ENCODE measurements around the gene MYMK. TPM values are rescaled to one million over a fixed set of nuclear protein-coding genes. Genes with fewer than 3 reads are reported as not detected.

MYMK gene
- total RNA-seq, 1 donor from 2014 or later: not detected

DNA sequence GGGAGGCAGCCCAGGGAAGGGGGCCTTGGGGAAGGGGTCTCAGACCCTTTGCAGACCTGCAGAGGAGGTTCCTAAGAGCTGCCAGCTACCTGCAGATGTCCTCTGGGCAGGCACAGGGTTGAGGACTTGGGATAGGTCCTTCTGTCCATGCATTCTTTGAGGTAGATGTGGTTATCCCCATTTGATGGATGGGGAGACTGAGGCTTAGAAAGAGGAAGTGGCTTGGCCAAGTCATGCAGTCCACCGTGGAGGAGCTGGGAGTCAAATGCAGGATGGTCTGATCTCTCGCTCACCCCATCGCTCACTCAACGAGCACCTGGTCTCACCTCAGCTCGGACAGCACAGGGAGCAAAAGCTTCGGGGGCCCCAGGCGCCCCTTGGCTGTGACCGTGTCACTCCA, 30.0 kb upstream of the MYMK start:
- H3K9me3 ChIP-seq: no peaks in the 10 kb centered on the region
- H3K4me3 ChIP-seq: no peak overlapping the region
- ATAC-seq: no peak
- H3K36me3 ChIP-seq: peaks cover 8% of the 10 kb centered on the region
- no peak for DNase-seq
- TF ChIP-seq, protein P1, sequence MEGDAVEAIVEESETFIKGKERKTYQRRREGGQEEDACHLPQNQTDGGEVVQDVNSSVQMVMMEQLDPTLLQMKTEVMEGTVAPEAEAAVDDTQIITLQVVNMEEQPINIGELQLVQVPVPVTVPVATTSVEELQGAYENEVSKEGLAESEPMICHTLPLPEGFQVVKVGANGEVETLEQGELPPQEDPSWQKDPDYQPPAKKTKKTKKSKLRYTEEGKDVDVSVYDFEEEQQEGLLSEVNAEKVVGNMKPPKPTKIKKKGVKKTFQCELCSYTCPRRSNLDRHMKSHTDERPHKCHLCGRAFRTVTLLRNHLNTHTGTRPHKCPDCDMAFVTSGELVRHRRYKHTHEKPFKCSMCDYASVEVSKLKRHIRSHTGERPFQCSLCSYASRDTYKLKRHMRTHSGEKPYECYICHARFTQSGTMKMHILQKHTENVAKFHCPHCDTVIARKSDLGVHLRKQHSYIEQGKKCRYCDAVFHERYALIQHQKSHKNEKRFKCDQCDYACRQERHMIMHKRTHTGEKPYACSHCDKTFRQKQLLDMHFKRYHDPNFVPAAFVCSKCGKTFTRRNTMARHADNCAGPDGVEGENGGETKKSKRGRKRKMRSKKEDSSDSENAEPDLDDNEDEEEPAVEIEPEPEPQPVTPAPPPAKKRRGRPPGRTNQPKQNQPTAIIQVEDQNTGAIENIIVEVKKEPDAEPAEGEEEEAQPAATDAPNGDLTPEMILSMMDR (IDR thresholded peaks at IDR 0.05): no peak
- H3K27ac ChIP-seq: no peak overlapping the region
- intact Hi-C loops (cut with DNase I): no loop called here
- peaks cover 20% of the 10 kb centered on the region for H3K4me1 ChIP-seq
- H3K27me3 ChIP-seq: no peaks in the 10 kb centered on the region

DNA sequence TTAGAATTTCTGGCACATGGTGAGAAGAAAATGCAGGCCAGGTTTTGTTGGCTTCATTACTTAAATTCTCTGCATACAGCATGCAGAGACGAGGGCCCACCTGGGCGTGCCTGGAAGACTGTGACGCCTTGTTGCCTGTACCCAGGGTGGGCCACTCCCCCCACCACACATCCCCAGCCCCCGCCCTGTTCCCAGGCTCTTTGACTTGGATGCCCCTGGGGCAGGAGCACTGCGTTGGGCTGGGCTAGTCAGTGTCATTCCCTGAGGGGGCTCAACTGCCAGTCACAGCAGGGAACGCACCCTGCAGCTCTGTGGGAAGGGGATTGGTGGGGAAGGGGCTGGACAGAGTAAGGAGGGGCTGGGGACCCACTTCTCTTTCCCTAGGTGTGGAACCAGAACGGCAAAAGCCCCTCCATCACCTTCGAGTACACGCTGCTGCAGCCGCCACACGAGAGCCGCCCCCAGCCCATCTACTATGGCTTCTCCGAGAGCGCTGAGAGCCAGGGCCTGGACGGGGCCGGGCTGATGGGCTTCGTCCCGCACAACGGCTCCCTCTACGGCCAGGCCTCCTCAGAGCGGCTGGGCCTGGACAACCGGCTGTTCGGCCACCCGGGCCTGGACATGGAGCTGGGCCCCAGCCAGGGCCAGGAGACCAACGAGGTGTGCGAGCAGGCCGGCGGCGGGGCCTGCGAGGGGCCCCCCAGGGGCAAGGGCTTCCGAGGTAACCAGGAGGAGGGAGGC, 29.4 kb upstream of the MYMK start:
- no peak overlapping the region for H3K4me3 ChIP-seq
- no peak overlapping the region for H3K27ac ChIP-seq
- TF ChIP-seq, protein P1 (IDR thresholded peaks at IDR 0.05): no peak
- no peak for DNase-seq
- H3K4me1 ChIP-seq: peaks cover 20% of the 10 kb centered on the region
- H3K9me3 ChIP-seq: no peaks in the 10 kb centered on the region
- H3K36me3 ChIP-seq: peaks cover 8% of the 10 kb centered on the region
- intact Hi-C loops (cut with DNase I): no loop called here
- H3K27me3 ChIP-seq: no peaks in the 10 kb centered on the region
- no peak for ATAC-seq

DNA sequence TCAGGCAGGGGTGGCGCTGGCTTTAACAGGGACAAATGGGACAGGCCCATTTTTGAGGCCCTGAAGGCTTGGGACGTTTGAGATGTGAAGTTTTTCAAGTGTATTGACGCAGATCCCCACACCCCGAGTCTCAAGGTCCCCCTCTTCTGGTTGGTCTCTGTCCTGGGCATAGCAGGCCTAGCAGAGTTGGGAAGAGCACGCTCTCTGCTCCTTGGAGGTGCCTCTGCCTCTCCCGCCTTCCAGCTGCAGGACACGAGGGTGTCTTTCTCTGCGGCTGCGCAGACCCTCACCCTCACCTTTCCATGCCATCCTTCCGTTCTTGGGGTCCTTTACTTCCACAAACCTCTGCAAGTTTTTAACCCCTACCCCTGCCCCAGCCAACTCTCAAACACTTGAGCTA, 28.4 kb upstream of the MYMK start:
- DNase-seq (no peak), ATAC-seq (no peak)
- no peak overlapping the region for H3K27ac ChIP-seq
- intact Hi-C loops (cut with DNase I): no loop called here
- TF ChIP-seq, protein P1 (IDR thresholded peaks at IDR 0.05): no peak
- H3K4me1 ChIP-seq: peaks cover 10% of the 10 kb centered on the region
- no peaks in the 10 kb centered on the region for H3K27me3 ChIP-seq
- no peak overlapping the region for H3K4me3 ChIP-seq
- H3K36me3 ChIP-seq: peaks cover 8% of the 10 kb centered on the region
- H3K9me3 ChIP-seq: no peaks in the 10 kb centered on the region

DNA sequence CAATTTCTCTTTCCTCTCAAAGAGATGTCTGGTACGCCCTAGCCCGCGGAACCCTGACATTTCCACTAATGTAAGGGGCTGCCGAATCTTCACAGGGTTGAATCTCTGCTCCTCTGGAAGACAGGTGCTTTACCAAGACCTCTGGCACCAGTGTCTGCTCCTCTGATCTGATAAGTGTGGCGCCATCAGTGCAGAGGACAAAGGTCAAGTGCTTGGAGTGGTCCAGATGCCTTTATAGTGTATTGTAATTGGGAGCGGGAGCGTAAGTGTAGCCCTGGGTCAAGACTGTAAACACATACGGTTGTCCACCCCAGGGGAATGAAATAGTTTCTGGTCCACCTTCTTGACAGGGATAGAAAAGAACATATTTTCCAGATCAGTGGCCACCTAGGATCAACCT, 27.5 kb upstream of the MYMK start:
- intact Hi-C loops (cut with DNase I): no loop called here
- DNase-seq (no peak), ATAC-seq (no peak)
- Histone ChIP-seq H3K4me3 (no peak overlapping the region), H3K4me1 (peaks cover under 1% of the 10 kb centered on the region), H3K27ac (no peak overlapping the region), H3K9me3 (no peaks in the 10 kb centered on the region), H3K27me3 (no peaks in the 10 kb centered on the region), H3K36me3 (peaks cover 8% of the 10 kb centered on the region)
- TF ChIP-seq, protein P1 (IDR thresholded peaks at IDR 0.05): no peak

- TF ChIP-seq, protein P1 (IDR thresholded peaks at IDR 0.05): no peak
- ATAC-seq: no peak
- no peaks in the 10 kb centered on the region for H3K27me3 ChIP-seq
- peaks cover under 1% of the 10 kb centered on the region for H3K4me1 ChIP-seq
- H3K36me3 ChIP-seq: peaks cover 8% of the 10 kb centered on the region
- H3K27ac ChIP-seq: no peak overlapping the region
- no peak for DNase-seq
- intact Hi-C loops (cut with DNase I): no loop called here
- H3K9me3 ChIP-seq: no peaks in the 10 kb centered on the region
- H3K4me3 ChIP-seq: no peak overlapping the region
These were observed 26.7 kb upstream of the MYMK start for GRCh38 chr9:133551446-133551845.
